Measurements from ENCODE around the gene TAP1.
A peak's percentile ranks its signal among the peaks of the same experiment; 100 is the strongest.

The TAP1 gene

GRCh38 chr6:32853541-32854375 lies at the start of gene TAP1, which contains the start of gene PSMB9:
Gene TAP1 (minus strand): TSS chr6:32853704. CDS start chr6:32853636, 68 bp downstream.
Gene PSMB9 (plus strand): TSS chr6:32854192. CDS start chr6:32854230, 38 bp downstream.
- WGBS (ENCODE audit: insufficient coverage, insufficient read length), result no CpG with 5 or more reads among the region's 68 CpGs
- H3K27ac ChIP-seq (ENCODE audit: low read length), result no peak within 1 kb of the TSS
- H3K36me3 ChIP-seq (ENCODE audit: control insufficient read depth, insufficient read depth, low read length), result no peaks in the 10 kb centered on the region
- peaks cover 8% of the 10 kb centered on the region for H3K27me3 ChIP-seq (ENCODE audit: control insufficient read depth, insufficient read depth, low read length)
- H3K9me3 ChIP-seq (ENCODE audit: control insufficient read depth, insufficient read depth, low read length), result no peaks in the 10 kb centered on the region
- peaks cover 2% of the 10 kb centered on the region; the same call in 1 of the 2 replicates for H3K4me1 ChIP-seq (ENCODE audit: control insufficient read depth, insufficient read depth, low read length)
- H3K4me3 ChIP-seq (ENCODE audit: low read length), result peak within 1 kb of the TSS; percentile 59; the same call in 1 of the 2 replicates
- no peak for DNase-seq (ENCODE audit: low read depth, low spot score)

- no peak for DNase-seq (ENCODE audit: low read depth, low spot score)
- Histone ChIP-seq H3K4me3 (ENCODE audit: low read length) (peak overlapping the region; percentile 98), H3K9me3 (ENCODE audit: control insufficient read depth, insufficient read depth, low read length) (no peaks in the 10 kb centered on the region), H3K36me3 (ENCODE audit: control insufficient read depth, insufficient read depth, low read length) (no peaks in the 10 kb centered on the region), H3K27ac (ENCODE audit: low read length) (no peak overlapping the region), H3K4me1 (ENCODE audit: control insufficient read depth, insufficient read depth, low read length) (no peaks in the 10 kb centered on the region), H3K27me3 (ENCODE audit: control insufficient read depth, insufficient read depth, low read length) (no peaks in the 10 kb centered on the region)
- no CpG with 5 or more reads among the region's 8 CpGs for WGBS (ENCODE audit: insufficient coverage, insufficient read length)
Observed at GRCh38 chr6:32895006-32895345, 41.5 kb upstream of the TAP1 start.

GRCh38 chr6:32894085-32895005 lies 40.8 kb upstream of the TAP1 start:
- peak; percentile 84 for DNase-seq (ENCODE audit: low read depth, low spot score)
- H3K9me3 ChIP-seq (ENCODE audit: control insufficient read depth, insufficient read depth, low read length), result no peaks in the 10 kb centered on the region
- no peaks in the 10 kb centered on the region for H3K36me3 ChIP-seq (ENCODE audit: control insufficient read depth, insufficient read depth, low read length)
- H3K4me1 ChIP-seq (ENCODE audit: control insufficient read depth, insufficient read depth, low read length), result no peaks in the 10 kb centered on the region
- H3K27me3 ChIP-seq (ENCODE audit: control insufficient read depth, insufficient read depth, low read length), result no peaks in the 10 kb centered on the region
- H3K27ac ChIP-seq (ENCODE audit: low read length), result no peak overlapping the region
- H3K4me3 ChIP-seq (ENCODE audit: low read length), result peak overlapping the region; percentile 98
- no CpG with 5 or more reads among the region's 61 CpGs for WGBS (ENCODE audit: insufficient coverage, insufficient read length)

- Histone ChIP-seq H3K9me3 (ENCODE audit: control insufficient read depth, insufficient read depth, low read length) (no peaks in the 10 kb centered on the region), H3K27me3 (ENCODE audit: control insufficient read depth, insufficient read depth, low read length) (no peaks in the 10 kb centered on the region), H3K4me3 (ENCODE audit: low read length) (no peak overlapping the region), H3K36me3 (ENCODE audit: control insufficient read depth, insufficient read depth, low read length) (no peaks in the 10 kb centered on the region), H3K27ac (ENCODE audit: low read length) (no peak overlapping the region), H3K4me1 (ENCODE audit: control insufficient read depth, insufficient read depth, low read length) (no peaks in the 10 kb centered on the region)
- WGBS (ENCODE audit: insufficient coverage, insufficient read length), result no CpG with 5 or more reads among the region's 1 CpG
- no peak for DNase-seq (ENCODE audit: low read depth, low spot score)
Observed at GRCh38 chr6:32890831-32891230, 37.3 kb upstream of the TAP1 start.

- H3K27ac ChIP-seq (ENCODE audit: low read length), result no peak overlapping the region
- DNase-seq (ENCODE audit: low read depth, low spot score), result no peak
- no peak overlapping the region for H3K4me3 ChIP-seq (ENCODE audit: low read length)
- no peaks in the 10 kb centered on the region for H3K4me1 ChIP-seq (ENCODE audit: control insufficient read depth, insufficient read depth, low read length)
- no peaks in the 10 kb centered on the region for H3K36me3 ChIP-seq (ENCODE audit: control insufficient read depth, insufficient read depth, low read length)
- no CpG with 5 or more reads among the region's 1 CpG for WGBS (ENCODE audit: insufficient coverage, insufficient read length)
- no peaks in the 10 kb centered on the region for H3K27me3 ChIP-seq (ENCODE audit: control insufficient read depth, insufficient read depth, low read length)
- H3K9me3 ChIP-seq (ENCODE audit: control insufficient read depth, insufficient read depth, low read length), result no peaks in the 10 kb centered on the region
Observed at GRCh38 chr6:32889533-32889932, 36.0 kb upstream of the TAP1 start.

GRCh38 chr6:32888576-32888975 lies 35.1 kb upstream of the TAP1 start:
- Histone ChIP-seq H3K36me3 (ENCODE audit: control insufficient read depth, insufficient read depth, low read length) (no peaks in the 10 kb centered on the region), H3K27ac (ENCODE audit: low read length) (no peak overlapping the region), H3K4me1 (ENCODE audit: control insufficient read depth, insufficient read depth, low read length) (no peaks in the 10 kb centered on the region), H3K27me3 (ENCODE audit: control insufficient read depth, insufficient read depth, low read length) (no peaks in the 10 kb centered on the region), H3K4me3 (ENCODE audit: low read length) (no peak overlapping the region), H3K9me3 (ENCODE audit: control insufficient read depth, insufficient read depth, low read length) (no peaks in the 10 kb centered on the region)
- no peak for DNase-seq (ENCODE audit: low read depth, low spot score)
- WGBS (ENCODE audit: insufficient coverage, insufficient read length), result no CpG with 5 or more reads among the region's 2 CpGs

- H3K27ac ChIP-seq (ENCODE audit: low read length), result no peak overlapping the region
- no peaks in the 10 kb centered on the region for H3K9me3 ChIP-seq (ENCODE audit: control insufficient read depth, insufficient read depth, low read length)
- no peak for DNase-seq (ENCODE audit: low read depth, low spot score)
- no peaks in the 10 kb centered on the region for H3K36me3 ChIP-seq (ENCODE audit: control insufficient read depth, insufficient read depth, low read length)
- no peaks in the 10 kb centered on the region for H3K27me3 ChIP-seq (ENCODE audit: control insufficient read depth, insufficient read depth, low read length)
- H3K4me3 ChIP-seq (ENCODE audit: low read length), result no peak overlapping the region
- no CpG with 5 or more reads among the region's 5 CpGs for WGBS (ENCODE audit: insufficient coverage, insufficient read length)
- H3K4me1 ChIP-seq (ENCODE audit: control insufficient read depth, insufficient read depth, low read length), result no peaks in the 10 kb centered on the region
Observed at GRCh38 chr6:32887616-32888015, 34.1 kb upstream of the TAP1 start.

- Histone ChIP-seq H3K4me1 (ENCODE audit: control insufficient read depth, insufficient read depth, low read length) (no peaks in the 10 kb centered on the region), H3K27ac (ENCODE audit: low read length) (no peak overlapping the region), H3K36me3 (ENCODE audit: control insufficient read depth, insufficient read depth, low read length) (no peaks in the 10 kb centered on the region), H3K27me3 (ENCODE audit: control insufficient read depth, insufficient read depth, low read length) (no peaks in the 10 kb centered on the region), H3K4me3 (ENCODE audit: low read length) (no peak overlapping the region), H3K9me3 (ENCODE audit: control insufficient read depth, insufficient read depth, low read length) (no peaks in the 10 kb centered on the region)
- DNase-seq (ENCODE audit: low read depth, low spot score), result no peak
- WGBS (ENCODE audit: insufficient coverage, insufficient read length), result no CpG with 5 or more reads among the region's 3 CpGs
Observed at GRCh38 chr6:32886681-32887383, 33.3 kb upstream of the TAP1 start.

GRCh38 chr6:32885698-32886286 lies 32.3 kb upstream of the TAP1 start:
- Histone ChIP-seq H3K4me1 (ENCODE audit: control insufficient read depth, insufficient read depth, low read length) (no peaks in the 10 kb centered on the region), H3K27ac (ENCODE audit: low read length) (no peak overlapping the region), H3K36me3 (ENCODE audit: control insufficient read depth, insufficient read depth, low read length) (no peaks in the 10 kb centered on the region), H3K27me3 (ENCODE audit: control insufficient read depth, insufficient read depth, low read length) (no peaks in the 10 kb centered on the region), H3K9me3 (ENCODE audit: control insufficient read depth, insufficient read depth, low read length) (no peaks in the 10 kb centered on the region), H3K4me3 (ENCODE audit: low read length) (no peak overlapping the region)
- no CpG with 5 or more reads among the region's 4 CpGs for WGBS (ENCODE audit: insufficient coverage, insufficient read length)
- no peak for DNase-seq (ENCODE audit: low read depth, low spot score)

GRCh38 chr6:32883789-32884188 lies 30.3 kb upstream of the TAP1 start:
- no peak for DNase-seq (ENCODE audit: low read depth, low spot score)
- Histone ChIP-seq H3K9me3 (ENCODE audit: control insufficient read depth, insufficient read depth, low read length) (no peaks in the 10 kb centered on the region), H3K27ac (ENCODE audit: low read length) (no peak overlapping the region), H3K27me3 (ENCODE audit: control insufficient read depth, insufficient read depth, low read length) (no peaks in the 10 kb centered on the region), H3K4me1 (ENCODE audit: control insufficient read depth, insufficient read depth, low read length) (no peaks in the 10 kb centered on the region), H3K4me3 (ENCODE audit: low read length) (no peak overlapping the region), H3K36me3 (ENCODE audit: control insufficient read depth, insufficient read depth, low read length) (no peaks in the 10 kb centered on the region)
- no CpG with 5 or more reads among the region's 5 CpGs for WGBS (ENCODE audit: insufficient coverage, insufficient read length)
